GM19025 (cell line): ENCODE measurements around the gene FAM193A.
"Not testable (repeated sequence)": the region's sequence is repeated elsewhere in the genome, so short reads cannot be mapped to it uniquely, and the experiment has no call there.

Experiments used
- ATAC-seq: cut with Tn5 transposase; IDR thresholded peaks from one replicate; pipeline ENCODE4 v1.9.1; 2021; ENCODE audit warnings: mild to moderate bottlenecking, low read depth, moderate library complexity; ENCODE audit not compliant: unreplicated experiment

Gene FAM193A

DNA sequence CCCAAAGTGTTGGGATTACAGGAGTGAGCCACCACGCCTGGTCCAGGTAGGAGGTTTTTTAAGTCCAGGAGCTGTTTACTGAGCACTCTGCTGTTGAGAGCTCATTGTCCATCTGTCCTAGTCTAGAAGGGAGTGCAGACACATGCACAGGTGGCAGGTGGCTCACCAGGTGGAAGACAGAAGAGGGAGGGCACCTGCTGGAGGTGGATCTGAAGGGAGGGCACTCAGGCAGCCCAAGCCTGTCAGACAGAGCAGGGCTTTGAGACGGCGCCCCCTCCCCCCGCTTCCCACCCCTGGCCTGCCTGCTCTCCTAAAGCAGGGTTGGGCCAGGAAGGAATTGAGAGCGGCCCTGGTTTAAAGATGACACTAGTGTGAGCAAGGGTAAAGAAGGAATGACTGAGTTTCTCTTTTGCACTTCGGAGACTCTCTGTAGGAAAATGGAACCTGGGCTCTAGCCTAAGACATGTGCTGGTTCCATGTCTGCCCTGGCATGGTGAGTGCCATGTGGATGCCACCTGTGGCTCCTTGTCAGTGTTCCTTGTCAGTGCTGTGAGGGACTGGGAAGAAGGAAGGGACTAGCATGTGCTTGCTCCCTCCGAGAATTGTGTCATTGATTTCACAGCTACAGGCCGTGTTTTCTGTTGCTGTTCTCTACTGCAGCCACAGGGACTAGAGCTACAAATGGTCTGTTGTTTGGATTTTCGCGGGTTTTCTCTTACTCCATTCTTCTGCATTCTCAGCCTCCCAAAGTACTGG, 111.1 kb downstream of the FAM193A start:
- no peak for ATAC-seq

DNA sequence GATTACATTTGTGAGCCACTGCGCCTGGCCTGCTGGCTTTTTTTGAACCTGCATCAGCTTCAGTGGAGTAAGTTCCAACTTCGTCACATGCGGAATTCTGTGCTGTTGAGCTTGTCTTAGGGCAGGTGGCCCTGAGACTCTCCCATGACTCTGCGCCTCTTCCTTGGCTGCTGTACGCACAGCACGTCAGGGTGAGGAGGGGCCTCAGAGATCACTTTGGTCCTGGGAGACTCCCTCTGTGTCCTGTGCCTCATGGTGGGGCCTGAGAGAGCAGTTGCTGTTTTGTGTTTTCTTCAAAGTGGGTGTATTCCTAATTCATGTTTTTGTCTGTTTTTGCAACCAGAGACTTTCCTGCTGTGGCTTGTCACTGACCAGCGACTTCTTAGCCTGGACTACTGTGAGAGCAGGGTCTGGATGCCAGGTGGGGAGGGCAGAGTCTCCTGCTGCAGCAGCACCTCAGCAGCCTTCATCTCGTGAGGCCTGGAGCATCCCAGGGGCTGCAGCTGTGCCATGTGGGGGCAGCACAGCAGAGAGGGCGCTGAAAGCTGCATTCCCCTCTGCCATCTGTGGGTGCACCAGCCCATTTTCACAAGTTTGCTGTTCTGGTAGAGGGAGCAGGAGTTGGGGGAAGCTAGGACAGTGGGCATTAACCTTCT, 111.8 kb downstream of the FAM193A start:
- ATAC-seq, result no peak

- no peak for ATAC-seq
Measured at GRCh38 chr4:2649604-2650114, 113.2 kb downstream of the FAM193A start.

DNA sequence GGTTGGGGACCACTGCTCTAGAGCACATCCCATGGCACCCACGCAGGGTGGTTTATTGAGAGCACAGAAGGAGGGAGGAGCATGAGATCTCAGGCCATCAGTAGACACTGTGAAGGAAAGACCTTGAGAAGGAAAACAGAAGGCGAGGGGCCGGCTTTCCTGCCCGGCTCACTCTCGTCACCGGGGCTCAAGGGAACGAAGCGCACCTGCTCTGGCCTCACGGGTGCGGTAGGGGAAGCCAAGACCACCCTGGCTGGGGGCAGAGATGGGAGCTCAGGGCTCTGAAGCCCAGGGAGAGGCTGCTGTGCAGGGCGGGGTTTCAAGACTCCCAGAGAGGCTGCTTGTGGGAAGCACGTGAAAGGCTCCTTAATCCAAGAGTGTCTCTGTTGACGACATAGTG, 113.8 kb downstream of the FAM193A start:
- ATAC-seq, result no peak

DNA sequence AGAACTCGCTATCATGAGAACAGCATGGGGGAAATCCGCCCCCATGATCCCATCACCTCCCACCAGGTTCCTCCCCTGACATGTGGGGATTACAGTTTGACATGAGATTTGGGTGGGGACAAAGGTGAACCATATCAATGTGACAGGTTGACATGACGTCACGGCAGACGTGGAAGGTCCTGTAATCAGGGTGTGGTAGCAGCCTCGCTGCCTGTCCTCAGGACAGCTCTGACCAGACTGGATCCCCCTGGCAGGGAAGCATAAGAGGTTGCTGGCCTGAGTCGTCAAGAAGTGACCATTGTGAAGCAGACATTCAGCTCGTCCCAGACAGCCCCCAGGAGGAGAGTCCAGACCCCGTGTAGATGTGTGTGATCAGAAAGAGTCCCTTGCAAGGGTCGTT, 115.1 kb downstream of the FAM193A start:
- ATAC-seq, result no peak

- ATAC-seq, result no peak
Measured at GRCh38 chr4:2651998-2652397, 115.6 kb downstream of the FAM193A start.

- ATAC-seq, result no peak
Measured at GRCh38 chr4:2652415-2653160, 116.1 kb downstream of the FAM193A start.

GRCh38 chr4:2660596-2661211, 124.3 kb downstream of the FAM193A start:
- no peak for ATAC-seq

DNA sequence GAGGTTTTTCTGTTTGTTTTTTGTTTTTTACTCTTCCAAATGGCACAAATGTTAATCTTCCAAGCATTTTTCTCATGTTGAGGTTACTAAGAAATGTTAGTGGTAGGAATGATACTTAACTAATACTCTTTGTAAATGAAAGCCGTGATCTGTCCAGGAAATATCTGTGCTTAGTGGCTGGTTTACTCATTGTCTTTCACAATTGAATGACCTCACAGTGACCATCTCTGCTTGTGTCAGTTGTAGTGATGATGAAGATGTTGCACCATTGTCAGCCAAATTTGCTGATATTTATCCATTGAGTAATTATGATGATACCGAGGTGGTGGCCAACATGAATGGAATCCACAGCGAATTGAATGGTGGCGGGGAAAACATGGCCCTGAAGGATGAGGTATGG, 126.2 kb downstream of the FAM193A start:
- no peak for ATAC-seq

DNA sequence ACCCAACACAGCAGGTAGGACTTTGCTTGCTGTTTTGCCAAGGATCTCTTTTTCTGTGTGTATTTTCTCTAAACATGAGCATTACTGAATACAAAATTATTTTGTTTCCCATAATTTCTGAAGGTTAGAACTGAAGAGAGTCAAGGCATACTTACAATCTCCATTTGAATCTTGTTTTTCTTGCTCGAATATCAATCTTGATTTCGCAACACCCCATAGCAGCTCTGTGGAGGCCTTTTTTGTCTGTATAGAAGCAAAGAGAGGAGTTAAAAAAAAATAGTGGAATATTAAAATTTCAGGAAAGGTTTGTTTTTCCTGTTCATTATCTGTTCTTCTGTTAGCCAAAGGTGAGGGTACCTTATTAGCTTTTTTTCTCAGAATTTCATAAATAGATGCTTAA, 126.8 kb downstream of the FAM193A start:
- no peak for ATAC-seq

DNA sequence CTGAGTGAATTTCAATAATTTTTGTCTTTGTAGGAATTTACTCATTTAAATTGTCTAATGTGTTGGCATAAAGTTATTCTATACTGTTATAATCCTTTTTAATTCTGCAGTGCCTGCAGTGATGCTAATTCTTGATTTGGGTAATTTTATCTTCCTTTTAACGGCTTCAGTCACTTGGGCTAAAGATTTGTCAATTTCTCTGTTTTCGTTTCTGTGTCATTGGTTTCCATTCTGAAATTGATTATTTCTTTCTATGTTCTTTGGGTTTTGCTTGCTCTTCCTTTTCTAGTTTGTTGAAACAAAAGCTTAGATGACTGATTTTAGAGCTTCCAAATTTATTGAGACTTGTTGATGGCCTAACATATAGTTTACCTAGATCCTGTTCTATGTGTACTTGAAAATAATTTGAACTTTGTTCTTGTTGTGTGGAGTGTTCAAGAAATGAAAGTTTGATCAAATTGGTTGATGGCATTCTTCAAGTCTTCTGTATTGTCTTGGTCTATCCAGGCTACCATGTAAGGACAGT, 130.3 kb downstream of the FAM193A start:
- ATAC-seq, result no peak

- no peak for ATAC-seq
Measured at GRCh38 chr4:2667428-2667827, 131.0 kb downstream of the FAM193A start.

DNA sequence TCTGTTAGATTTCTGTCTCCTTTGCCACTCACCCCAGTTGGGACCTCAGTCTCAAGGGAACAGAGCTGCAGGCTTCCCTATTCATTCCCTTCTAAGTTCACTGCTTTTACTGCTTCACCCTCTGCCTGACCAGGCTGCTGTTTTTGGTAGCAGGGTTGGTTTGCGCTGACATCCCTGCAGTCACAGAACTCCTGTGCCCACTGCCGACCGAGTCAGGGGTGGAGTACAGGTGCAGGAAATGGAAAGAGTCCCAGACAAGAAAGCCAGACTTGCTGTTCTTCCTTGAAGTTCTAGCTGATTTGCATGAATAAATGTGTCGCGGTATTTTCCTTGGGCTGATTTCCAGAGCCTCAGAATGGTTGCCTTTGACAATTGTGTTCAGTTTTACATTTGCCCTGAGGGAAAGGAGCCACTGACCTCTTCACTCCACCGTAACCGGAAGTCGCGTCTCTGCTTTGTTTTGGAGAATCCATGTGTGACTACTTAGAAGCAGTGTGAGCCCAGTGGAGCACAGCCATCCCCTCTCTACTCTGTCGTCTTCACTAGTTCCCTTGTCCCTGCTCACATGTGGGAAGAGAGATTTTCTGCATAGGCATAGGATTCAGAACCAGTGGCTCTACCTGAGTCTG, 134.9 kb downstream of the FAM193A start:
- ATAC-seq, result no peak

DNA sequence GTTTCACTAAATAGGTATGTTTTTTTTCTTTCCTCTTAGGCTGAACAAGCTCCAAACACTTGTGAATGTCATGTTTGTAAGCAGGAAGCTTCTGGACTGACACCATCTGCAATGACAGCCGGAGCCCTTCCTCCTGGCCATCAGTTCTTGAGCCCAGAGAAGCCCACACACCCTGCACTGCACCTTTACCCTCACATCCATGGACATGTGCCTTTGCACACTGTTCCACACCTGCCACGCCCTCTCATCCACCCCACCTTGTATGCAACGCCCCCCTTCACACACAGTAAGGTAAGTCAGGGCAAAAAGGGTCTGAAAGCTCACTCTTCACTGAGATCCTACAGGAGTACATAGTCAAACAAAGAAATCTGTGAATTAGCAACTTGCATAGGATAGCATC, 135.6 kb downstream of the FAM193A start:
- ATAC-seq, result no peak

DNA sequence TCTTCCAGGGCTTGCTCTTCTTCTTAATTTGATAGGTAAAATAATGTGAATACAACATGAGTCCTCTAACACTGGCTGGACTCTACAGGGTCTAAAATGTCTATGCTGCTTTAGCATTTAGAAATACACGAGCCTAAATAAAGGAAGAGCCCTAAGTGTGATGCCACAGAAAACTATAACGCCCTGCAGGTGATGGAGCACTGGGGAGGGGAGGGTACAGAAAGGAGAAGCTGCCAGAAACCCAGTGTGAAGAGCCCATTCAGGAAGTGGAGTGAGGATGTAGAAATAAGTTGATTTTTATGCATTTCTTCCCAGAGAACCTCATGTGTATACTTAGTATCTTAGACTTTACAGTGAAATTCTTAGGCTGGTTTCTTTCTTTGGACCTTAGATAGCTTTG, 136.3 kb downstream of the FAM193A start:
- ATAC-seq, result no peak

GRCh38 chr4:2673157-2673556, 136.7 kb downstream of the FAM193A start:
- no peak for ATAC-seq

DNA sequence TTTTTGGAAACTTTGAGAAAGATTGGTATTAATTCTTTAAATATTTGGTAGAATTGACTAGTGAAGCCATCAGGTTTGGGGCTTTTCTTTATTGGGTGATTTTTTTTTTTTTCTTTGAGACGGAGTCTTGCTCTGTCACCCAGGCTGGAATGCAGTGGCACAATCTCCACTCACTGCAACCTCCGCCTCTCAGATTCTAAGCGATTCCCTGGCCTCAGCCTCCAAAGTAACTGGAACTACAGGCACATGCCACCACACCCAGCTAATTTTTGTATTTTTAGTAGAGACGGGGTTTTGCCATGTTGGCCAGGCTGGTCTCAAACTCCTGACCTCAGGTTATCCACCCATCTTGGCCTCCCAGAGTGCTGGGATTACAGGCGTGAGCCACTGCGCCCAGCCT, 143.3 kb downstream of the FAM193A start:
- not testable (repeated sequence) for ATAC-seq

- ATAC-seq, result no peak
Measured at GRCh38 chr4:2684486-2684885, 148.0 kb downstream of the FAM193A start.

DNA sequence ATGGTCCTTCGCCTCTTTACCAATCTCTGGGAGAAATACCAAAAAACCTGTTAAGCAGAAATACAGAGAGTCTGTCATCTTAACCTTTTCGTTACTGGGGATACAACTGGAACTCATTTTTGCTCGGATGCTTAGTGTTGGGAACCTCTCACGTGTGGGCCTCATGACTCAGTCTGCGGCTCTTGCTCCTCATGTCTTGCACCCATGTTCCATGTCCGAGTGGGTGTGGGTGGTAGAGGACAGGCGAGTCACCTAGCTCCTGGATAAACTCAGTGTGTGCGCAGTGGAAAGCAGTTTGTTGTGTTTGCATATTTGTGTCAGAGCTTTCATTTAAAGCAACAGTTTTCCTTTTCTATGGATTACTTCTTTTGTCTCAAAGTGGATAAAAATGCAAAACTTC, 149.1 kb downstream of the FAM193A start:
- ATAC-seq, result no peak
